Lung (tissue), 12 donors: ENCODE results near the gene PXMP4. TPM values are rescaled to one million over a fixed set of nuclear protein-coding genes. Genes with fewer than 3 reads are reported as not detected.

ENCODE experiments used
- ATAC-seq: fragments of 200-7000 bp; cut with Tn5 transposase; one replicate; pipeline ENCODE4 v1.9.1; 2020; ENCODE audit warnings: moderate number of reproducible peaks; ENCODE audit not compliant: insufficient read depth, low FRiP score
- DNase-seq, 3 donors: peaks; one replicate each; pipeline ENCODE4 v3.0.0-alpha.2; 2013 to 2017
- H3K27ac ChIP-seq, 2 donors: one replicate each; pipeline ENCODE4 v1.5.1; 2013; ENCODE audit warnings: mild to moderate bottlenecking in 2 of 2, moderate library complexity in 2 of 2, control low read depth in 1 of 2, inconsistent platforms in 1 of 2, low read depth in 1 of 2, low read length in 1 of 2
- H3K27me3 ChIP-seq, 3 donors: one replicate each; pipeline ENCODE4 v1.5.1; 2013; ENCODE audit warnings: low read length in 2 of 3; ENCODE audit not compliant: control insufficient read depth in 3 of 3, insufficient read depth in 3 of 3
- H3K36me3 ChIP-seq, 4 donors: one replicate each; pipeline ENCODE4 v1.5.1; 2013; ENCODE audit warnings: low read length in 4 of 4, mild to moderate bottlenecking in 1 of 4, moderate library complexity in 1 of 4; ENCODE audit not compliant: control insufficient read depth in 4 of 4, insufficient read depth in 4 of 4
- H3K4me1 ChIP-seq, 5 donors: one replicate each; pipeline ENCODE4 v1.5.1; 2013; ENCODE audit warnings: low read length in 5 of 5, mild to moderate bottlenecking in 2 of 5, moderate library complexity in 1 of 5; ENCODE audit not compliant: control insufficient read depth in 5 of 5, insufficient read depth in 5 of 5
- H3K4me3 ChIP-seq: one replicate; pipeline ENCODE4 v1.5.1; 2013; ENCODE audit warnings: mild to moderate bottlenecking, control low read depth, moderate library complexity
- H3K9ac ChIP-seq, 2 donors: one replicate each; pipeline ENCODE4 v1.5.1; 2013; ENCODE audit warnings: low read length in 2 of 2, control low read depth in 1 of 2; ENCODE audit not compliant: insufficient read depth in 1 of 2
- H3K9me3 ChIP-seq, 4 donors: one replicate each; pipeline ENCODE4 v1.5.1; 2013; ENCODE audit warnings: low read length in 3 of 4, mild to moderate bottlenecking in 1 of 4, moderate library complexity in 1 of 4; ENCODE audit not compliant: control insufficient read depth in 4 of 4, insufficient read depth in 3 of 4
- WGBS, 2 donors: extraction: QIAGEN DNeasy Blood & Tissue Kit; methylation state at CpG; one replicate each; pipeline ENCODE4 v1.1.7; 2013; 5-methylcytosine and 5-hydroxymethylcytosine counted together
- polyA plus RNA-seq, 2 donors: library from polyadenylated mRNA; stranded (reverse); fragments of 200-250 nt; gene quantifications; one replicate each; pipeline ENCODE4 v1.2.1, GENCODE V29; 2013
- total RNA-seq, 2 donors: library from RNA; depleted of rRNA in 1 of 2; stranded (reverse); fragments of >200 nt in 1 of 2; gene quantifications; one replicate each; pipeline ENCODE4 v1.2.1, GENCODE V29; 2014 to 2021
- TF ChIP-seq, protein P1 (sequence below): IDR thresholded peaks from 2 replicates; pipeline ENCODE4 v1.5.1; 2012; ENCODE audit warnings: mild to moderate bottlenecking; ENCODE audit errors: control extremely low read depth, extremely low read depth
- donor health status: control.
- donor health status: control.
- donor health status: Bipolar disorder and iron deficiency.
- donor health status: healthy.
- donor health status: DM: yes; HTN: yes; CAD: no.

Gene PXMP4
- total and polyA plus RNA-seq, 4 donors = 10.2 to 36.8 (median 26.8) TPM

DNA sequence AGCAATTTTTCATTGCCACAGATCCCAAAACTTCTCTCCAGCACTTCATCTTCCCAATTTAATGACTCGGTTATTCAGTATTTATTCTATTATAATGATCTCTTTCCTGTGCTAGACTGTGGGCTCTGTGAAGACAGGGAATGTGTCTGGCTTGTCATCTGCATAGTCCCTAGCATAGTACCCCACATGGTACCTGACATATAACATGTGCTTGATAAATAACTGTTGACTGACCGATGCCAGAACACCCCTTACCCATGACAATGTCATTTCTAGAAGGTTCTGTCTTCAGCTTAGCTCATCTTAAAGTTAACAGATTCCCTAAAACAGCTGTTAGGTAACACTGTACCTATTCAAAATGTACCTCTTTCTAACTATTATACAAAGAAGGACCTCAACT lies 3.6 kb downstream of the PXMP4 start:
- H3K4me3 ChIP-seq = no peak overlapping the region
- no peak for ATAC-seq

DNA sequence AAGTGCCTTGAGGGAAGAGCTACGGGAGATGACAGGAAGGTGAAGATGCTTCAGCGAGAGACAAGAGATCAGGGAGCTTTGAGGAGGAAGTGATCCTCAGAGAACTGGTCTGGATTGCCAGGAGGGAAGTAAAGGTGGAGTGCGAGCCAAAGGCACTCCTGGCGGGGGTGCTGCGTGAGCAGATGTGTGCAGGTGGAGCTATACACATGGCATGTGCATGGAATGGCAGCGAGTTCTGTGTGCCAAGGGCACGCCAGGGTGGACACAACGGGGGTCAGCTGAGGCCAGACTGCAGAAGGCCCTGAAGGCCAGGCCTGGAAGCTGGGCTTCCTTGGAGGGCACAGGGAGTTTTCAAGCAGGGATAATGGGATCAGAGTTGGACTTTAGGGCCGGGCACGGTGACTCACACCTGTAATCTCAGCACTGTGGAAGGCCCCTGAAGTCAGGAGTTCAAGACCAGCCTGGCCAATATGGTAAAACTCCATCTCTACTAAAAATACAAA lies 6.2 kb downstream of the PXMP4 start:
- Histone ChIP-seq H3K4me1 (peaks cover 0 to 14% (median 0%) of the 10 kb centered on the region in 5 donors), H3K27ac (no peak overlapping the region), H3K9me3 (no peaks in the 10 kb centered on the region), H3K36me3 (peaks cover 5 to 24% (median 19%) of the 10 kb centered on the region in 4 donors), H3K27me3 (no peaks in the 10 kb centered on the region), H3K4me3 (no peak overlapping the region), H3K9ac (no peak overlapping the region)
- TF ChIP-seq, protein P1, sequence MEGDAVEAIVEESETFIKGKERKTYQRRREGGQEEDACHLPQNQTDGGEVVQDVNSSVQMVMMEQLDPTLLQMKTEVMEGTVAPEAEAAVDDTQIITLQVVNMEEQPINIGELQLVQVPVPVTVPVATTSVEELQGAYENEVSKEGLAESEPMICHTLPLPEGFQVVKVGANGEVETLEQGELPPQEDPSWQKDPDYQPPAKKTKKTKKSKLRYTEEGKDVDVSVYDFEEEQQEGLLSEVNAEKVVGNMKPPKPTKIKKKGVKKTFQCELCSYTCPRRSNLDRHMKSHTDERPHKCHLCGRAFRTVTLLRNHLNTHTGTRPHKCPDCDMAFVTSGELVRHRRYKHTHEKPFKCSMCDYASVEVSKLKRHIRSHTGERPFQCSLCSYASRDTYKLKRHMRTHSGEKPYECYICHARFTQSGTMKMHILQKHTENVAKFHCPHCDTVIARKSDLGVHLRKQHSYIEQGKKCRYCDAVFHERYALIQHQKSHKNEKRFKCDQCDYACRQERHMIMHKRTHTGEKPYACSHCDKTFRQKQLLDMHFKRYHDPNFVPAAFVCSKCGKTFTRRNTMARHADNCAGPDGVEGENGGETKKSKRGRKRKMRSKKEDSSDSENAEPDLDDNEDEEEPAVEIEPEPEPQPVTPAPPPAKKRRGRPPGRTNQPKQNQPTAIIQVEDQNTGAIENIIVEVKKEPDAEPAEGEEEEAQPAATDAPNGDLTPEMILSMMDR = no peak
- DNase-seq (no peak), ATAC-seq (no peak)
- WGBS, 2 donors = 91 to 92% methylated on average over 10 of the region's 10 CpGs

More for the DNA sequence above, 3.6 kb downstream of the PXMP4 start:
- 77 to 94% methylated on average over 2 of the region's 2 CpGs for WGBS, 2 donors
- Histone ChIP-seq H3K9me3 (no peaks in the 10 kb centered on the region), H3K27ac (no peak overlapping the region), H3K9ac (no peak overlapping the region), H3K4me1 (peaks cover 0 to 12% (median 4%) of the 10 kb centered on the region in 5 donors), H3K36me3 (peaks cover 3 to 17% (median 6%) of the 10 kb centered on the region in 4 donors), H3K27me3 (no peaks in the 10 kb centered on the region)
- TF ChIP-seq, protein P1 = no peak
- no peak for DNase-seq

DNA sequence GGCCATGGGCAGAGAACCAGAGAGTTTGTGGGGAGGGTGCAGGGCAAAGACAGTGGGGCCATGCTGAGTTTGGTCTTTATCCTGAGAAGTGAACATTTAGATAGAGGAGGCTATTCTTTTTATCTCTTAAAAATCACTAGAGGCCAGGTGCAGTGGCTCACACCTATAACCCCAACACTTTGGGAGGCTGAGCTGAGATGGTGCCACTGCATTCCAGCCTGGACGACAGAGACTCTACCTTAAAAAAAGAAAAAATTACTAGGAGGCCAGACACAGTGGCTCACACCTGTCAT lies 8.7 kb downstream of the PXMP4 start:
- Histone ChIP-seq H3K4me1 (peaks cover 0 to 13% (median 0%) of the 10 kb centered on the region in 5 donors), H3K36me3 (peaks cover 5 to 31% (median 19%) of the 10 kb centered on the region in 4 donors), H3K27ac (no peak overlapping the region), H3K27me3 (no peaks in the 10 kb centered on the region), H3K9ac (no peak overlapping the region), H3K9me3 (no peaks in the 10 kb centered on the region), H3K4me3 (no peak overlapping the region)
- WGBS, 2 donors = 68 to 92% methylated on average over 1 of the region's 1 CpG
- ATAC-seq (no peak), DNase-seq (no peak)
- TF ChIP-seq, protein P1 = no peak
